ENCODE data around the gene PSME3. TPM values are rescaled to one million over a fixed set of nuclear protein-coding genes. Genes with fewer than 3 reads are reported as not detected.
A peak's percentile ranks its signal among the peaks of the same experiment; 100 is the strongest.
"Not testable (repeated sequence)": the region's sequence is repeated elsewhere in the genome, so short reads cannot be mapped to it uniquely, and the experiment has no call there.

Gene PSME3
- total RNA-seq, 1 experiment from 2014 or later: 222 TPM

DNA sequence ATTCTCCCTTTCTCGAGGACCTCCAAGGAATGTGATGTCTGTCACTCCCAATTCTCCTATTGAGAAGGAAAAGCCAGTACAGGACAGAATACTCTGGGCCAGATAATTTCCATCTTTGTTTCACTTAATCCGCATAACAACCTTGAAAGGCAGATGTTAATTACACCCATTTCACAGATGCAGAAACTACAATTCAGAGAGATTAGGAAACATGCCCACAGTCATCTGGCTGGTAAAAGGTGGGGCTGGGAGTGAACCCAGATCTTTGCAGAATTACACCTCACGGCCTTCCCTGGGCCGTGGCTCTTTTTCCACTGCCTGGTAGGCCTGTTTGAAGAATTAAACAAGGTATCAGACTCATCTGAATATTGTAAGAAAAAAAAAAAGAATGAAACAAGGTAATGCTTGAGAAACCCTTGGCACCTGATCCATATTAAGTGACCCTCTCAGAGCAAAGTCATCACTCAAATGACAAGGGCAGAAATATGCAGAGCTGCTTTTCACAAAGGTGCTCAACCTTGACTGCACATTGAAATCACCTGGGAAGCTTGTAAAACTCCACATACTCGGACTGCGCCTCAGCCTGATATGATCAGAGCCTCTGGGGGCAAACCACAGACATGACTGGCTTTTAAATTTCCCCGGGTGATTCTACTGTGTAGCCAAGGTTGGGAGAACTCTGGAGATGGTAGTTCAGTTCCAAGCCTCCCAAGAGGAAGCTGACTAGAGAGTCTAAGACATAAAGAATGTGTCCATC lies 50.8 kb downstream of the PSME3 start:
- no peak overlapping the region for H3K4me3 Mint-ChIP-seq
- Histone ChIP-seq H2AFZ (ENCODE audit: low read length) (no peak overlapping the region), H3K4me2 (ENCODE audit: insufficient read depth, insufficient read length, low read length) (no peak overlapping the region), H3K27ac (ENCODE audit: insufficient read length, low read depth, low read length) (no peak overlapping the region), H3K27me3 (ENCODE audit: insufficient read depth, low read length) (no peaks in the 10 kb centered on the region), H4K8ac (replicated peaks; ENCODE audit: insufficient read length, low read depth, low read length) (no peak overlapping the region), H3K23me2 (ENCODE audit: insufficient read length, low read depth, low read length, poor library complexity, severe bottlenecking) (no peaks in the 10 kb centered on the region), H4K91ac (ENCODE audit: insufficient read length, low read depth, low read length) (no peak overlapping the region), H2BK120ac (ENCODE audit: low read depth, low read length, poor library complexity, severe bottlenecking) (peak overlapping the region; percentile 15), H3K18ac (ENCODE audit: insufficient read length, low read depth, low read length) (no peak overlapping the region), H3K9me3 (ENCODE audit: control insufficient read depth, low read depth, low read length) (no peaks in the 10 kb centered on the region), H2BK20ac (ENCODE audit: low read depth, low read length, poor library complexity, severe bottlenecking) (no peak overlapping the region), H3K4ac (ENCODE audit: low read depth, low read length) (no peak overlapping the region), H2BK12ac (ENCODE audit: insufficient read length, low read depth, low read length) (no peak overlapping the region), H3K9ac (ENCODE audit: extremely low read depth, insufficient read length, low read length) (no peak overlapping the region), H4K20me1 (ENCODE audit: control insufficient read depth, insufficient read depth, insufficient read length) (no peaks in the 10 kb centered on the region), H3K56ac (ENCODE audit: insufficient read length, low read depth, low read length) (no peak overlapping the region), H2BK15ac (ENCODE audit: low read depth, low read length) (no peak overlapping the region), H3K79me1 (ENCODE audit: insufficient read depth, low read depth, low read length, poor library complexity, severe bottlenecking) (no peaks in the 10 kb centered on the region), H3K23ac (ENCODE audit: insufficient read length, low read depth, low read length) (no peak overlapping the region), H3K79me2 (ENCODE audit: insufficient read depth, low read length) (no peaks in the 10 kb centered on the region), H2AK5ac (ENCODE audit: insufficient read length, low read length) (no peak overlapping the region), H3K14ac (ENCODE audit: insufficient read depth, low read length) (no peak overlapping the region), H2BK5ac (ENCODE audit: insufficient read length, low read length) (no peak overlapping the region), H3T11ph (ENCODE audit: low read length) (no peak overlapping the region), H4K5ac (ENCODE audit: insufficient read length, low read depth, low read length) (no peak overlapping the region), H3K4me1 (ENCODE audit: insufficient read depth, low read length) (no peaks in the 10 kb centered on the region)
- no peaks in the 10 kb centered on the region for H3K36me3 Mint-ChIP-seq (ENCODE audit: insufficient read depth in 1 of 3, low read depth in 3 of 3)
- DNase-seq: no peak
- no peak overlapping the region for H3K27ac Mint-ChIP-seq
- no CpG with 5 or more reads among the region's 7 CpGs for WGBS (ENCODE audit: extremely low coverage, insufficient read length, low lambda C conversion rate)
- TF ChIP-seq, protein P1, sequence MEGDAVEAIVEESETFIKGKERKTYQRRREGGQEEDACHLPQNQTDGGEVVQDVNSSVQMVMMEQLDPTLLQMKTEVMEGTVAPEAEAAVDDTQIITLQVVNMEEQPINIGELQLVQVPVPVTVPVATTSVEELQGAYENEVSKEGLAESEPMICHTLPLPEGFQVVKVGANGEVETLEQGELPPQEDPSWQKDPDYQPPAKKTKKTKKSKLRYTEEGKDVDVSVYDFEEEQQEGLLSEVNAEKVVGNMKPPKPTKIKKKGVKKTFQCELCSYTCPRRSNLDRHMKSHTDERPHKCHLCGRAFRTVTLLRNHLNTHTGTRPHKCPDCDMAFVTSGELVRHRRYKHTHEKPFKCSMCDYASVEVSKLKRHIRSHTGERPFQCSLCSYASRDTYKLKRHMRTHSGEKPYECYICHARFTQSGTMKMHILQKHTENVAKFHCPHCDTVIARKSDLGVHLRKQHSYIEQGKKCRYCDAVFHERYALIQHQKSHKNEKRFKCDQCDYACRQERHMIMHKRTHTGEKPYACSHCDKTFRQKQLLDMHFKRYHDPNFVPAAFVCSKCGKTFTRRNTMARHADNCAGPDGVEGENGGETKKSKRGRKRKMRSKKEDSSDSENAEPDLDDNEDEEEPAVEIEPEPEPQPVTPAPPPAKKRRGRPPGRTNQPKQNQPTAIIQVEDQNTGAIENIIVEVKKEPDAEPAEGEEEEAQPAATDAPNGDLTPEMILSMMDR (conservative IDR thresholded peaks at IDR 0.05): no peak
- peaks cover 25% of the 10 kb centered on the region for H3K27me3 Mint-ChIP-seq (ENCODE audit: low read depth)
- no peaks in the 10 kb centered on the region for H3K9me3 Mint-ChIP-seq
- peaks cover 13% of the 10 kb centered on the region in 2 experiments for H3K4me1 Mint-ChIP-seq

DNA sequence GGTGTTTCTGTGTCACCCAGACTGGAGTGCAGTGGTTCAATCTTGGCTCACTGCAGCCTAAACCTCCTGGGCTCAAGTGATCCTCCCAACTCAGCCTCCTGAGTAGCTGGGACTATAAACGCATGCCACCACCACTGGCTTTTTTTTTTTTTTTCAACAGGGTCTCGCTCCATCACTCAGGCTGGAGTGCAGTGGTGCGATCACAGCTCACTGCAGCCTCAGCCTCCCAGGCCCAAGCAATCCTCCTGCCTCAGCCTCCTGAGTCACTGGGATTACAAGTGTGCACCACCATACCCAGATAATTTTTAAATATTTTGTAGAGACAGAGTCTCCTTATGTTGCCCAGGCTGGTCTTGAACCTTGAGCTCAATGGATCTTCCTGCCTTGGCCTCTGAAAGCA lies 52.6 kb downstream of the PSME3 start:
- H4K91ac ChIP-seq (ENCODE audit: insufficient read length, low read depth, low read length); H3K9ac ChIP-seq (ENCODE audit: extremely low read depth, insufficient read length, low read length); H3T11ph ChIP-seq (ENCODE audit: low read length); H3K27me3 ChIP-seq (ENCODE audit: insufficient read depth, low read length); H3K18ac ChIP-seq (ENCODE audit: insufficient read length, low read depth, low read length); H2BK5ac ChIP-seq (ENCODE audit: insufficient read length, low read length); H3K9me3 Mint-ChIP-seq; H3K23ac ChIP-seq (ENCODE audit: insufficient read length, low read depth, low read length); H4K5ac ChIP-seq (ENCODE audit: insufficient read length, low read depth, low read length); H3K23me2 ChIP-seq (ENCODE audit: insufficient read length, low read depth, low read length, poor library complexity, severe bottlenecking); H2BK12ac ChIP-seq (ENCODE audit: insufficient read length, low read depth, low read length); H4K8ac ChIP-seq (replicated peaks; ENCODE audit: insufficient read length, low read depth, low read length); H3K4me1 ChIP-seq (ENCODE audit: insufficient read depth, low read length); H3K4ac ChIP-seq (ENCODE audit: low read depth, low read length); H2BK15ac ChIP-seq (ENCODE audit: low read depth, low read length); H3K79me1 ChIP-seq (ENCODE audit: insufficient read depth, low read depth, low read length, poor library complexity, severe bottlenecking); H2BK20ac ChIP-seq (ENCODE audit: low read depth, low read length, poor library complexity, severe bottlenecking); H2AK5ac ChIP-seq (ENCODE audit: insufficient read length, low read length); H2BK120ac ChIP-seq (ENCODE audit: low read depth, low read length, poor library complexity, severe bottlenecking); DNase-seq; H3K4me1 Mint-ChIP-seq; H3K4me2 ChIP-seq (ENCODE audit: insufficient read depth, insufficient read length, low read length); H3K9me3 ChIP-seq (ENCODE audit: control insufficient read depth, low read depth, low read length); H3K56ac ChIP-seq (ENCODE audit: insufficient read length, low read depth, low read length); H3K14ac ChIP-seq (ENCODE audit: insufficient read depth, low read length); H2AFZ ChIP-seq (ENCODE audit: low read length); H3K79me2 ChIP-seq (ENCODE audit: insufficient read depth, low read length); H3K36me3 Mint-ChIP-seq (ENCODE audit: insufficient read depth in 1 of 3, low read depth in 3 of 3); H3K27me3 Mint-ChIP-seq (ENCODE audit: low read depth); H3K27ac ChIP-seq (ENCODE audit: insufficient read length, low read depth, low read length); H4K20me1 ChIP-seq (ENCODE audit: control insufficient read depth, insufficient read depth, insufficient read length); H3K4me3 Mint-ChIP-seq: not testable (repeated sequence)
- no CpG with 5 or more reads among the region's 3 CpGs for WGBS (ENCODE audit: extremely low coverage, insufficient read length, low lambda C conversion rate)
- H3K27ac Mint-ChIP-seq: peak overlapping the region in 1 of 3 experiments; percentile 83; a peak in 1 of 7 replicates
